ENCODE data around the gene TIMM22.

DNA sequence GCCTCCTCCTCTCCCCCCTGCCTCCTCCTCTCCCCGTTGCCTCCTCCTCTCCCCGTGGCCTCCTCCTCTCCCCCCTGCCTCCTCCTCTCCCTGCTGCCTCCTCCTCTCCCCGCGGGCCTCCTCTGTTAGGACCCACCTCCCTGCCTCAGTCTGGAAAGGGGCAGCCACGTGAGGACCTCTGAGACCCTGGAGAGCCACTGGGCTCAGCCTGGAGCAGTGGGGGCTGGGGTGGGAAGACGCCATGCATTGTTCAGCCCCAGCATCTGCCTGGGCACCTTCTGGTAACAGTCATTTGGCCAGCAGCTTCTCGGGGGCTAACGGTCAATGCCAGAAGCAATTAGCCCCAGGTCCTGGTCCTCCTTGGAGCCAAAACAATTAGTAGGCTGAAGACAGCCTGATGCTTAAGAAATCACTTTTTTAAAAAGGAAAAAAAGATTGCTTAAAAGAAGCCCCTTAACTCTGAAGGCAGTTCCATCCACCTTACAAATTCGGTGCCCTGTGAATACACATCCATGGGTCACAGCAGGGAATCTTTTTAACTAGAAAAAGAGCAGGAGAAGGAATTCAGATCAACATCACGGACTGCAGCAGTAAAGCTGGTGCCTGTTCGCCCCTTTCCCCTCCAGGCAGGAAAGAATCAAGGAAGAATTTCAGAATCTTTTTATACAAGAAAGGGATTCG lies 47.2 kb upstream of the TIMM22 start:
- TF ChIP-seq POLR2AphosphoS5 (IDR thresholded peaks at IDR 0.05; ENCODE audit: borderline replicate concordance, low read depth, low read length) = no peak
- TF ChIP-seq EZH2 (IDR thresholded peaks at IDR 0.05) = no peak
- TF ChIP-seq FOXP2 (optimal IDR thresholded peaks at IDR 0.05; ENCODE audit: control extremely low read depth, extremely low read length, insufficient read depth) = no peak
